ENCODE measurements around the gene LILRB5.

DNA sequence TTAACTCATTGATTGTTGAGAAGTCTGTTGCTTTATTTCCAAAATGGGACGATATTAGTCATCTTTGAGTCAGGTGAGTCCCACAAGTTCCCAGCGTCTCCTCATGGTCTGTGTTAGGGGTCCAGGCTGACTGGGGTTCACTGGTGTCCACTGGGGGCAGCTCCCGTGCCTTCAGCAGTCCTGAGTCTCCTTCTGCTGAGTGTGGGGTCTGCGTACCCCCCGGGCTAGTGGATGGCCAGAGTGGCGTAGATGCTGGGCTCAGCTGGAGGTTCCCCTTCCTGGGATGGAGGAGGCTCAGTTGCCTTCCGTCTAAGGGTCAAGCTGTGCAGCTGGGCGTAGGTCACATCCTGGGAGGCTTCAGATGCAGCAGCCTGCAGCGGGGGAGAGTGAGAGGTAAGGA, 40.2 kb downstream of the LILRB5 start:
- no peak for TF ChIP-seq CTCF (IDR thresholded peaks at IDR 0.05)
- TF ChIP-seq EZH2 (IDR thresholded peaks at IDR 0.05), result no peak
- no peak for TF ChIP-seq EZH2phosphoT487 (IDR thresholded peaks at IDR 0.05)
